Fibroblast of skin of right biceps (primary cell): ENCODE measurements around the gene SLC1A7.

Experiments used
- DNase-seq: peaks from one replicate; pipeline ENCODE4 v3.0.0-alpha.2; 2013

Gene SLC1A7

DNA sequence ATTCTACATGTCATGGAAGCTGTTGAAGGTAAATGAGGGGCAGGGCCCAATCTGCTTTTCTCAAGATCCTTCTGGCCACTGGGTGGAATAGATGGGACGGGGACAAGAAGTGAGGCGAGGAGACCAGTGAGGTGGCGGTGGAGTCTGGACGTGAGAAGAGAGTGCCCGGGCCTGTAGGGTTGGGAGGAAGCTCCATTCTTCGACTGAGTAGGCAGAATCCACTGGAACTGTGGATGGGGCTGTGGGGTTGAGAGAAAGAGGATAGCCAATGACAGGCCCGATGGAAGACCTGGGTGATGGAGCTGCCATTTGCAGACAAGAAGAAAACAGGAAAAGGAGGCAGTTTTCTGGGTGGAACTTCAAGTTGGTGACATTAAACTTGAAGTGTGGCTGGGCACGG, 10.3 kb downstream of the SLC1A7 start:
- no peak for DNase-seq

DNA sequence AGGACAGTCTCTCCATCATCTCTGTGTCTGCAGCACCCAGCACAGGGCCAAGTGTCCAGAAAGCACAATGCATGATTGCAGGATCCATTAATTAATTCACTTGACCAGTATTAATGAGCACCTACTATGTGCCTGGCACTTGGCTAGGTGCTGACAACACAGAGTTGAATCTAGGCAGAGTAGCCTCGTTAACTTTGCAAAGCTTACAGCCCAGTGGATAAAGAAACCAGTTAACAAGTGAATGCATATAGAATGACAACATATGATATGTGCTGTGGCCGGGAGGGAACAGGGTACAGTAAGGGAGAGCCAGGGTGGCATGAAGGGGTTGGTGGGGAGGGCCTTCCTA, 10.9 kb downstream of the SLC1A7 start:
- no peak for DNase-seq

DNA sequence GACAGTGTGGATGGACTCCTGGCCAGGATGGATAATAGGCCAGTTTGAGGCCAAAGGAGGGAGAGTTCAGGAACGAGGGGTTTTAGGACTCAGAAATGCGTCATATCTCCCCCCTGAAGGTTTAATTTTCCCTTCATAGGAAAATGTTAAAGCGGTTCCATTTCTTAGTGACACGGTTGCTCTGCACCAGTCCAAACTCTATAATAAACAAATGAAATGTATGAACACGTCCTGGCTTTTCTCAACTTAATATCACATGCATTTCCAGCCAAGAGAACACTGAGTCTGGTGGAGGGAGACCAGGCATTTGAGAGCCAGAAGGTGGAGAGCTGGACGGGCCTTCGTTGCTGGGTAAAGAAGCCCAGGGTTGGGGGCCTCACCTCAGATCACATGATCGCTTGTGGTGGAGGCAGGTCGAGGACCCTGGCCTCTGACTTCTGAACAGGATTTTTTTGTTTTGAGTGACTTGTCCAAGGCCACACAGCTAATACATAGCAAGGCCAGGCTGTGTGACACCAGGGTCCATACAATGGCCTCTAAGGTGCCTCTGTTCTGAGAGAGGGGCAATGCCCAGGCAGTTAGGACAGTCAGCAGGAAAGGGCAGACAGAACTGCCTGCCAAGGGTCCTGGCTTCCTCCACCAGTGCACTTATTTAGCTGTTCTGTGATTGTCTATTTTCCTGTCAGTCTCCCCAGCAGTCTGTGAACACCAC, 11.4 kb downstream of the SLC1A7 start:
- DNase-seq = no peak

DNA sequence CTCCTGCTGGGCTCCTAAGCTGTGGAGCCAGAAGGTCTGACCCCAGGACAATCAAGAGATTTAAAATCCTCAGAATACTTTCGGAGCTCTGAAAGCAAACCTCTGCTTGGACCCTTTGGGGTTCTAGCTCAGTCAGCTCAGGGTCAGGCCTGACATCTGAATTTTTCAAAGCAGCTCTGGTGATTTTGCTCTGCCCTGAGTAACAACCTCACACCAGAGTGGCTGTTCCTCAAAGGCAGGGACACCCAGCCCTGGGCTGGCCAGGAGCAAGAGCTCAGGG, 11.9 kb downstream of the SLC1A7 start:
- no peak for DNase-seq

DNA sequence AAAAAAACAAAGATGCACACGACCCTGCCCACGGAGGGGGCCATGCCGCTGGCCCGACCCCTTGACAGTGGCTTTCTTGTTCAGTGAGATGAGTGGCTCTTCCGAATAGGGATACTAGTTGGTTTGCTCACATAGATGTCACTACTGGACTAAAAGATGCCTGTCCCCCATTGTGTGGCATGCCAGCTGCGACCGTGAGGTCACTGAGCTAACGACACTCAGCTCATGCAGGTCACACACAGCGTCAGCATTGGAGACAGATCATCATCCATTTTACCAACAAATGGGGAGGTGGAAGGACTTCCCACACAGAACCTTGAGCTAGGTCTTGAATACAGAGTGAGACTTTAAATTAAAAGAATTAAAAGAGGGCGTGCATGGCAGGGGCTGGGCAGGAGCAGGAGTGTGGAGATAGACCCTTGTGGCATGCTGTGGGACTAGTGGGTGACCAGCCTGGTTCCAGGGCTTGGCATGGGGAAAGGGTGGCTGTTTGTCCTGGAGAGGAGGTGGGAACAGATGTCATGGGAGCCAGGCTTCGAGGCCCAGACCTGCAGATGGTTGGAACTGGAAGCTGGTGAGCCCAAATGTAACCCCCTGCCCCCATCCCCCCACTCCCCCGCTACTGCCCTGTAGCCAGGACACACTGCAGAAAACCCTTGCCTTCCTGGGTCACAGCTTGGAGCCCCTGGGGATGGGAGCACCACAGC, 12.4 kb downstream of the SLC1A7 start:
- no peak for DNase-seq

DNA sequence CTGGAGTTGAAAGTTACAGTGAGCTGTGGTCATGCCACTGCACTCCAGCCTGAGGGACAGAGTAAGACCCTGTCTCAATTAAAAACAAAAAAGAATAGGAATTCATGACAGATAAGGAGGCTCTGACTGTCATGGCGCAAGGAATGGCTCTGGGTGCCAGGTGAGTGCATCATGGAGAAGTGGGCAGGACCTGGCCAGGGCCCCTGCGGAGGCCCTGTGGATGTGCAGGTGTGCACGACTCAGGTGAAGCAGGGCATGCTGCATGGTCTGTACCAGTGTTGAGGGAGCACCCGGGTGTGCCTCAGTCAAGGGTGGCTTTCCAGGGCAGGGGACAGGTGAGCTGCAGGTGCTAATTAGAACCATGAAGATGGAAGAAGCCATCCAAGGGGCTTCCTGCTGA, 14.0 kb downstream of the SLC1A7 start:
- DNase-seq = no peak

DNA sequence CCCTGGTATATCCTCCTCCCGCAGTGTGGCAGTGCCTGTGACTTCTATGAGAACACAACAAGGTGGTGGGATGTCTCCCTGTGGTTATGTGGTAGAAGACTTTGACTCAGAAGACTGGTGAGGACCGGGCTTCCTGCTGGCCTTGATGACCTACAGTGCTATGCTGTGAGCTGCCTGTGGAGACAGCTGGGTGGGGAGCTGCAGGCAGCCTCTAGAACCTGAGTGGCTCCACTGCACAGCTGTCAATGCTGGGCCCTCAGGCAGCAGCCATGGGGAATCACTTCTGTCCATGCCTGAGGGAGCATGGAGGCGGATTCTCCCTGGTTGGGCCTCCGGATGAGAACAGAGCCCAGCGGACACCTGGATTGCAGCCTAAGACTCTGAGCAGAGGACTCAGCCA, 14.9 kb downstream of the SLC1A7 start:
- no peak for DNase-seq

DNA sequence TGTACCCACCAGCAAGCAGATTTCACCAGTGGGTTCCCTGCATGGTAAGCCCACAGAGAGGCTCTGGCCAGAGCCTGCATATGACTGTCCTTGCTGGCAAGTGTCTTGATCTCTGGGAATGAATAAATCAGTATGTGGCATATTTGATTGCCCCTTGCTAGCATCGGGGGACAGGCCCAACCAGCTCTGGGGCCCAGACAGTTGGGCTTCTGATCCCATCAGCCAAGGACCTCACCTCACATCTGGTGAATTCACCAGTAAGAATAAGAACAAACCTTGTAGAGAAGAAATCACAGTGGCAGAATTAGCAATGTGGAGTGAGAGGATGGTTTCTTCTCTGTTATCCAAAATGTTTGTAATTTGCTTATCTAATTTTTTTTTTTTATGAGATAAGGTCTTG, 15.9 kb downstream of the SLC1A7 start:
- no peak for DNase-seq

DNA sequence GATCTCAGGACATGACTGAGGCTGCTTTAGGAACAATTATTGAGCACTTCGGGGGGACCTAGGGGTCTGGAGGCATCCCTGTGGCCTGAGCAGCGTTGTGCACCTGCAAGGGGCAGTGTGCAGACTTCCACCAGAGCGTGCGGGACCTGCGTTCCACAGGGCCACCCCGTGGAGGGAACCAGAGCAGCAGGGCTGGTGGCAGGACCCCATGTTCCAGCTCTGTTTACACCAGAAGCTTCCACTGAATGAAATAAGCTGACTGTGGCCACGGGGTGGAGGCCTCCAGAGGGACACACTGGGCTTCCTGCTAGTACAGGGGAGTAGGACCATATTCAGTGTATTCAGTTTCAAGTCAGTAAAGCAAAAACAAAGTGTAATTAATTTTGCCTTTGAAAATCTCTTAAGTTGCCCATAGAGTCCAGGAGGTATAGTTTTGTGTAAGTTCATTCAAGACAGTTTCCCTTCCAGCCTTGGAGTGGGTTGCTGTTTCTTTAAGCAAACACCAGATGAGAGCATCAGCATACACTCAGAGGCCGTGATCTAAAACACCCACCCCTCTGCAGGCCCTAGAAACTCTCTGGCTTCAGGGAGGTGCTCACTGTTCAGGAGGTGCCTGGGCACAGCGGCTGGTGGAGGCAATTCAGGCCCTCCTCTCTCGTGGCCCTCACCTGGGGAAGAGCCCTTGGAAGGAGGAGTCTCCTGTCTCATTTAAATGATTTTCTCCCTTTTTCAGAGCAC, 16.6 kb downstream of the SLC1A7 start:
- DNase-seq = no peak

DNA sequence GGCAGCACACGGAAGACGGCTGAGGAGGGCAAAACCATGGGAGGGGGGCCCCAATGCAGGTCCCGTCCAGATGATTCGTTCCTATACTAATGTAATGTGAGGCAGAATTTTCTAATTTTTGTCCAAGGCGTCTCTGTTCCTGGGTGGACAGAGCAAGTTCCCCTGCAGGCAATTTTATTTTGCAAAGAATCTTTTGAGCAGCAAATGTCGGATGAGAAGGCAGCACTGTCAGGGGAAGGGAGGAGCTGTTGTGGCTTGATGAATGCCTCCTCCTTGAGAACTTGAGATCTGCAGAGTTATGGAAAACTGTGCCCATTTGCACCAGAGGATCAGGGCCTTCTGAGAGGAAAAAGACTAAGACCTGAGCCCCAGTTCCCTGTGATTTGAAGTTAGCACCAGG, 17.3 kb downstream of the SLC1A7 start:
- no peak for DNase-seq

DNA sequence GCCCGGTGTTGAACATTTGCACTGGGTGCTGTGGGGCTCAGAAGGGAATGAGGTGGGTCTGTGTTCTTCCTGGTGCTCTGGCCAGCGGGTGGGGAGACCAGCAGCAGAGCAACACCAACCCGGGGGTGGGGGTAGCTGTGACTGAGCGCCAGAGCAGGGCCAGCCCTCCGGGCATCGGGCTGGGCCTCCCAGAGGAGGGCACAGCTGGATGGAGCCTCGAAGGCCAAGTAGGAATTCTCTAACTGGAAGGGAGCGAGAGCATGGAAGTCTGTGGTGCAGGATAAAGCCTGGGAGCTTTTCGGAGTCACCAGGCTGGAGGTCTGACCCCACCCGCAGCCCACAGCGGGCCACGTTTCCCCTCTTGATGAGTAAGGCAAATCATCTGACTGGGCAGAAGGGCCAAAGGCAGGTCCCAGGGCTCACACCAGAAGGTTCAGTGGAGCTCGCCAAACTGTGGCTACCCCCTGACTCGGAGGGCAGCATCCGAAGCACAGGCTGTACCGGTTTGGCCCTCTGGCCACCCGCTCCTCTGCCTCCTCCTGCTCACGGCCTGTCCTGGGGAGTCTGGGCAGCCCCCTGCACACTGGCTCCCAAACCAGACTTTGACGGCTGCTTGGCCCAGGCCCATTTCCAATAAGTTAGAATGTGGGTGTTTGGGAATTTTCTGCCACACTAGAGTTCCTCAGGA, 18.8 kb downstream of the SLC1A7 start:
- no peak for DNase-seq

DNA sequence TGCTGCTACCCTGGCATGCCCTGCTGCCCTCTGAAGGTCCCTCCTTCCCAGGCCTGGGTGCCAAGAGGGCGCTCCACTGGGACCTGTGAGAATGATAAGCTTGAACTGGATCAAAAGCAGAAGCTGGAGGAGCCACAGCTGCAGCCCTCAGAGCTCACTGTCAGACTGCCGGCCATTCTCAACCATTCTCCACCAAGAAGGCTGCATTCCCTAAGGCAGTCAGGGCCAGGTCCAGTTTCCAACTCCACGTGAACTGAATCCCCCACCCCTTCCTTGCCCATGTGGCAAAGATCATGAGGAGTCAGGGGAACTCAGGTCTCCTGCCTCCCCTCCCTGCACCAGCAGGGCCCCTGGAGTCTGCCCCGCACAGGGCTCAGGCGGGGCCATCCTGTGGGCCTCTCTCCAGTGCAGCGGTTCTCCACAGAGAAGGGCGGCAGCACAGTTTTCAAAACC, 19.5 kb downstream of the SLC1A7 start:
- no peak for DNase-seq

DNA sequence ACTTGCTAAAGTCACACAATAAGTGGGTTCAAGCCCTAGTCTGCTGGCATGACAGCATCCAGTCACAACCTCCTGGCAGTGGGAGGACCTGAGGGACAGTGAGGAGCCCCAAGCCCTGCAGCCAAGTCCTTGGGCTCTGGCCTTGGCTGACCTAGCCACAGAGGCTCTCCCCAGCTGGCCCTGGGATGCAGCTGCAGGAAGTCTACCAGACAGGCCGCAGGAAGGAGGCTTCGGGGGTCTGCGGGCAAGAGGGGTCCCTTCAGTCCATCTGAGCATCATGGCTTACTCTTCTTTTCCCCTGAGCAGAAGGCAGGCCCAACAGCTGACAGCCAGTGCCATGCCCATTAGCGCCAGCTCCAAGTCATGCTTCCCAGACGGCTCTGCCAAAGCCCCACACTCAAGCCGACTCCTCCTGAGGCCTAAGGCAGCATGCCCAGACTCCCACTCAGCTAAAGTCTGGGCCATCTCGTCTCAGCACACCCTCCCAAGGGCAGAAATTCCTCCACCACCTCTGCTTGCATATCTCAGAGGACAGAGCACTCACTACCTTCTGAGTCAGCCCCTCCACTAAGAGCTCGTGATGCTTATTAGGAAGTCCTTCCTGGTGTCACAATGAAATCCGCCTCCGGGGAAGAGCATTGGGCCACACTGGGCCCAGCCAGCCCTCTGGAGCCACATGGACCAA, 20.1 kb downstream of the SLC1A7 start:
- peak; percentile 45 for DNase-seq

DNA sequence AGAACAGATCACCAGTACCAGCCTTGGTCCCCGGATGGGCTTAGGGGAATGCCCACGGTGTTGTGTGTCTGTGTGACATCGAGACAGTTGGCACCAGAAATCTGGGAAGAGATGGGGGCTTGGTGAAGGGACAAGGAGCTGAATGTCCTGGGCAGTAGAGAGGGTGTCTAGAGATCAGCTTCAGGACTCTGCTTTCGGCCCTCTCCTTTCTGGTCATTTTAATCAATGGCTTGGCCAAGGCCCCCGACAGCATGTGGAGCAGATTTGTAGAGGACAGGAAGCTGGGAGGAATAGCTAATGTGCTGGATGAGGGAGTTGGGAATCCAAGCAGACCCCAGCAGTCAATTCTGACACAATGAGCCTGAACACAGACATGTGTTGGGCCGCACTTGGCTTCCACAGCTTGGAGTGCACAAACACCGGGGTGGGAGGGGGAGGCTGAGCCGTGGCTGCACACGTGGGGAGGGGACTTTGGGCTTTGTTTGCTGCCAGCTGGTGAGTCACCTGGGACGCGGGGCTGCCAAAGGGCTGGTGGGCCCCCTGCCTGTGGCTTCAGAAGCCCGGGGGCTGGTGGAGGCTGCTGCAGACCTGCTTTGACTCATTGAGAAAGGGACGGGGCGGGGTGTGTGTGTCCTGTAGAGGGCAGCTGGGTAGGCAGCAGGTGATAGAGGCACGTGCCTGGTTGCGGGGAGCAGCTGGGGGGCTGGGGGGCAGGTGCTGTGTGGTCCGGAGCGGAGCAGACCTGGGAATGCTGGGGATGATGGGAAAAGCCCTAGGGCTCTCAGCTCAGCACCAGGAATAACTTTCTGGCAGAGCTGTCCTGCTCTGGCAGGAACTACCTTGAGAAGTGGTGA, 20.9 kb downstream of the SLC1A7 start:
- DNase-seq = peak; percentile 76

DNA sequence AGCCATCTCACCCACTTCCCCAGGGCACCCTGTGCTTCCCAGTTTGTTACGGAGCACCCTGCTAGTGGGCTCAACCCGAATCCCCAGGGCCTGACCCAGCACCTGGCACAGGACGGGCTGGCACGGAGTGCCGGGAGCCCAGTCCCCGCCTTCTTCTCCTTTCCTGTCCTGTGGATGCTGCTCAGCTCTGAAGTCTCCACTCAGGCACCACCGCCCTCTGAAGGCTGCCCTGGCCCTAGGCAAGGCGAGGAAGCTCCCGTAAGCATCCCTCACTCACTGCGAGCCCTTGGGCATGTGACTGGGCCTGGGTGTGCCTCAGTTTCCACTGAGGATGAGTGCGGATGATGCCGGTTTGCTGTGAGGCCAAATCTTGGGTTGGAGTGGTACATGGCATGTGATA, 21.8 kb downstream of the SLC1A7 start:
- DNase-seq = no peak

DNA sequence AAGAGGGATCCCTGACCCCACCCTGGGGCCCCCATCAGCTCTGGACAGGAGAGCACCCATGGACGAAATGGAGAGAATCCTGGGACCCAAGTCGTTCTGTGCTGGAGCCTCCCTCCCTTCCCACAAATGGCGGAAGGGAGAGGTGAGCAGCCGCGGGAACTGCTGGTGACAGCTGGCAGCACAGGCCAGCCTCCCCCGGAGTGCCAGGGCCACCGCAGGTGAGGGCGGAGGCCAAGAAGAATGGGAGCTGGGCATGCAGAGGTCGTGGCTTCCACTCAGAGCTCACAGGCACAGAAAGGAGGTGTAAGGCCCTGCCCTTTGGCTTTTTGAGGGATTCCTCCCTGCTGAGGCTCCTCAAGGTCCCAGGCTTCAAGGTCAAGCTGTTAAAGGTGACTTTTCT, 24.6 kb downstream of the SLC1A7 start:
- no peak for DNase-seq

DNA sequence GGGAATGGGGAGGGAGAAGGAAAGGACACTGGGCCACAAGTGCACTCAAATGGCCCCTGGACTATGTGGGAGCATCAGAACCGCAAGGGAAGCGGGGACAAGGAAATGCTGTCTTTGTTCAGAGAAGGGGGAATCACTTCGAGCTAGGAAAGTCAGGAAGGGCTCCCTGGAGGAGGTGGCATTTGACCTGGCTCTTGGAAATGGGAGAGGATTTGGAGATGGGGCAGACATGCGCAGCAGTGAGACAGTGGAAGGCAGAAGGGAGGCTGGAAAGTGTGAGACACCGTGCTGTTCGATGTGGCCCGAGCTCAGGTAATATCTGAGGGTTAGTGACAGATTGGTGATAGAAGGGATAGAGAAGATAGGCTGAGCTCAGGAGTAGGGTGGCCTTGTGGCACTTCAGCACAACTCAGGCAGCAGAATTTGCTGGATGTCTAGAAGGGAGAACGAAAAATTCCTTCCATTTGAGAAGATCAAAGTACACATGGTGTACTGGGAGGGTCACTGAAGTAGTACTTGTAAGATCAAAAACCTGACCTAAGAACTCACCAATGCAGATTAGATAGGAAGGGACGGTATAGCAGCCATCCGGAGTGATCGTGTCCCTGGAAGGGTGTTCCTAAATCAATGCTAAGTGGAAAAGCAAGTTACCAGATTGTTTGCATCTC, 25.4 kb downstream of the SLC1A7 start:
- DNase-seq = no peak

DNA sequence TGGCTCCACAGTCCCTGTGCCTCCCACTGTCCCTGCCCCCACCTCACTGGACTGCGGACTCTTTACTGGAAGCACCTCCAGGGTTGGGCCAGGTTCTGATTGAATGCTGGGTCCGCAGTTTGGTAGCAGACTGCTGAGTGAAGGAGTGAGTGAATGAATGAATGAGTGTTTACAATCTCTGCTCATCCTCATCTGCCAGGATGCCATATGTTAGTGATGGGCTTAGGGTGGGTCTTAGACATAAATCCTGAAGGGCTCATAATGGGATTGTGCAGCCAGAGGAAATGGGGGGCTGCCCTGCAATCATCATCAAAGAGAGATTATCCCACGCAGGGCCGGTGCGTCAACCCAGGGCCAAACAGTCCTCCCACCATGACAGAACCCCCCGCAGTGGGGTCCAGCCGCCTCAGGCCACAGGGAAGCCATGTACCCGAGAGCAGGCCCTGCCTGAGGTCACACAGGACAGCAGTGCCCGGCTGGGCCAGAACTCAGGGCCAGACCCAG, 26.1 kb downstream of the SLC1A7 start:
- no peak for DNase-seq

DNA sequence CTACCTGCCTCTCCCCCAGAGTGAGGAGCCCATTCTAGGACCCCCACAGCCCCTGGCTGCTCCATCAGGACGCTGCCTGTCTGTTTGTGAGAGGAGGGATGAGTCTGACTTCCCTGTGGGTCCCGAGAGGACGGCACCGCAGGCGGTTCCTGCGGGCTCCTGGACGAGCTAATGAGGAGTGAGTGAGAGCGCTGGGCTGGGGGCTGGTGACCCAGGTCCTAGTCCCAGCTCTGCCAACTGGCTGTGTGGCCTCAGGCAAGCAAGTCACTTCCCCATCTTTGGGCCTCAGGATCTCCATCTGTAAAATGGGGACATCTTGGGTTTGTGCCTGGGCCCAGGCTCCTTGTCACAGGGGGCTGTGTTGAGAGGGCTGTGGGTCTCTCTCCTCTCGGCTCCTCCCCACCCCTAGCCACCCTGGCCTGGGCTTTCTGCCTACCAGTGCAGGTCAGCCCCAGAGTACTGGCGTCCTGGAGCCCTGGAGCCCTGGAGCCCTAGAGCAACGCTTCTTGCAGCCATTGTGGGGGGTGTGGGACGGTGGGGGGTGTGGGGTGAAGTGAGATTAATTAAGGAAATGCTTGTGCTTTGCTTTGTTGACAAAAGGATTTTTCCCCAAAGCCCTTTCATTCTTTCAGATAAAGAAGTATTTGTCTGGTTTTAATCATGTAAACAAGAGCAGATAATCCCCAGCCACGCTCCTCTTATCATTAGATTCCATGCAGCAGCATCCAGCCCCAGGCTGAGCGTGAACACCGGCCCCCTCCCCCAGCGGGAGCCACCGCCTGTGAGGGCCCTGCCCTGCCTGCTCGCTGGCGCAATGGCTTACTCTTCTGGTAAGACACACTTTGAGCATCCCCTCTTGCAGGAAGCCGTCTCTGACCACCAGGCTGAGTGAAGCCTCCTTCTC, 26.8 kb downstream of the SLC1A7 start:
- peak; percentile 59 for DNase-seq
